PC-9 (cell line): ENCODE measurements around the gene SLC25A44. TPM values are rescaled to one million over a fixed set of nuclear protein-coding genes. Genes with fewer than 3 reads are reported as not detected.

Experiments used
- BruUV-seq: library from RNA; stranded (reverse); fragments of 400-500 nt; replicated peaks from 2 replicates; lab custom pipeline; 2021; lab: Mats Ljungman, UMichigan
- CTCF ChIA-PET: fragments of 300-600 bp; sonication (Branson Sonifier 250); formaldehyde crosslinking; loops from one replicate; lab custom pipeline; 2022; ENCODE audit warnings: antibody characterized with exemption; lab: Charles Lee
- POLR2A ChIA-PET: fragments of 300-600 bp; sonication (Branson Sonifier 250); formaldehyde crosslinking; loops from one replicate; lab custom pipeline; 2022; ENCODE audit warnings: antibody characterized with exemption; ENCODE audit not compliant: unreplicated experiment; lab: Charles Lee
- DNase-seq, 2 experiments: peaks; one replicate each; pipeline versions ENCODE4 v3.0.0 to v3.0.0-alpha.2; 2015 to 2022; ENCODE audit warnings: mixed read lengths in 1 of 2
- H2AFZ ChIP-seq: fragments of 200-600 bp; sonication (generic); 2 replicates; pipeline ENCODE4 v1.8.1; 2017; ENCODE audit warnings: antibody characterized with exemption
- H3F3A ChIP-seq: fragments of 200-600 bp; sonication (generic); 2 replicates; pipeline ENCODE4 v1.8.1; 2017; ENCODE audit warnings: antibody characterized with exemption, mild to moderate bottlenecking, low read depth; ENCODE audit not compliant: insufficient read depth
- H3K27ac ChIP-seq: fragments of 200-600 bp; sonication (generic); 2 replicates; pipeline ENCODE4 v1.6.1; 2016; ENCODE audit warnings: mixed run types
- H3K27me3 ChIP-seq: fragments of 200-600 bp; sonication (generic); 2 replicates; pipeline ENCODE4 v1.6.1; 2016; ENCODE audit warnings: low read depth, mixed run types; ENCODE audit not compliant: insufficient read depth
- H3K36me3 ChIP-seq: fragments of 200-600 bp; sonication (generic); 2 replicates; pipeline ENCODE4 v1.6.1; 2016; ENCODE audit warnings: low read depth, mixed run types
- H3K4me1 ChIP-seq: fragments of 200-600 bp; sonication (generic); replicated peaks from 2 replicates; pipeline ENCODE4 v1.6.1; 2016; ENCODE audit warnings: mixed run types; ENCODE audit not compliant: insufficient read depth
- H3K4me2 ChIP-seq: fragments of 200-600 bp; sonication (generic); 2 replicates; pipeline ENCODE4 v1.6.1; 2017; ENCODE audit warnings: mixed run types
- H3K4me3 ChIP-seq: fragments of 200-600 bp; sonication (generic); 2 replicates; pipeline ENCODE4 v1.6.1; 2016; ENCODE audit warnings: mixed run types
- H3K79me2 ChIP-seq: fragments of 200-600 bp; sonication (generic); 2 replicates; pipeline ENCODE4 v1.6.1; 2017; ENCODE audit warnings: low read depth, mixed run types
- H3K9me2 ChIP-seq: fragments of 200-600 bp; sonication (generic); 2 replicates; pipeline ENCODE4 v1.8.1; 2017; ENCODE audit warnings: mild to moderate bottlenecking; ENCODE audit not compliant: insufficient read depth
- H3K9me3 ChIP-seq: fragments of 200-600 bp; sonication (generic); 2 replicates; pipeline ENCODE4 v1.8.1; 2016; ENCODE audit warnings: low read depth; ENCODE audit not compliant: insufficient read depth
- H4K20me1 ChIP-seq: fragments of 200-600 bp; sonication (generic); 2 replicates; pipeline ENCODE4 v1.8.1; 2017; ENCODE audit not compliant: insufficient read depth
- CTCF ChIP-seq: fragments of 200-600 bp; sonication (generic); conservative IDR thresholded peaks from 2 replicates; pipeline ENCODE4 v1.6.1; 2017; ENCODE audit warnings: mixed run types, antibody characterized with exemption, mild to moderate bottlenecking, moderate library complexity
- EZH2 ChIP-seq: fragments of 200-600 bp; sonication (generic); IDR thresholded peaks from 2 replicates; pipeline ENCODE4 v1.8.0; 2017; ENCODE audit warnings: antibody characterized with exemption, low read depth
- intact Hi-C: fragments of 100-400 bp; cut with micrococcal nuclease; formaldehyde crosslinking; loops from one replicate; pipeline ENCODE4 v1.10.0; 2022; ENCODE audit not compliant: unreplicated experiment
- total RNA-seq: library from RNA; stranded (reverse); gene quantifications from 2 replicates; pipeline ENCODE4 v1.2.3, GENCODE V29; 2021

The SLC25A44 gene
- total RNA-seq, 1 experiment from 2014 or later = 20.2 TPM

GRCh38 chr1:156225677-156226014, 31.7 kb downstream of the SLC25A44 start:
- H3K4me2 ChIP-seq = no peak overlapping the region
- BruUV-seq = no TSS peak
- H3K4me1 ChIP-seq = 0 out of 2 replicates have a peak, but pooled peaks cover 5% of the 10 kb centered on the region
- H3K9me2 ChIP-seq = no peaks in the 10 kb centered on the region
- H3K27ac ChIP-seq = no peak overlapping the region
- CTCF ChIA-PET = interaction anchor here (1.0 to 1.8 kb wide), 3 partner anchors 72 to 111 kb away, joined by 4 to 32 read pairs (median 6); partner anchors contain the start of genes LMNA and SEMA4A
- no peak overlapping the region for H3K4me3 ChIP-seq
- POLR2A ChIA-PET = interaction anchor here (0.6 to 0.7 kb wide), 2 partner anchors 80 to 129 kb away, joined by 5 to 29 read pairs; no protein-coding TSS in a partner anchor
- no peak overlapping the region for H2AFZ ChIP-seq
- no peaks in the 10 kb centered on the region for H3K79me2 ChIP-seq
- H3K27me3 ChIP-seq = no peaks in the 10 kb centered on the region
- H3K36me3 ChIP-seq = 0 out of 2 replicates have a peak, but pooled peaks cover 8% of the 10 kb centered on the region
- intact Hi-C loops = loop anchor here (1.0 to 5.0 kb wide), 4 partner anchors 79 to 223 kb away; no protein-coding TSS in a partner anchor
- TF ChIP-seq CTCF = peak; percentile 21; the same call in 1 of the 2 replicates
- TF ChIP-seq EZH2 = no peak
- H3F3A ChIP-seq = peaks cover 11% of the 10 kb centered on the region
- no peak for DNase-seq
- no peaks in the 10 kb centered on the region; the same call in 1 of the 2 replicates for H4K20me1 ChIP-seq
- H3K9me3 ChIP-seq = no peaks in the 10 kb centered on the region

DNA sequence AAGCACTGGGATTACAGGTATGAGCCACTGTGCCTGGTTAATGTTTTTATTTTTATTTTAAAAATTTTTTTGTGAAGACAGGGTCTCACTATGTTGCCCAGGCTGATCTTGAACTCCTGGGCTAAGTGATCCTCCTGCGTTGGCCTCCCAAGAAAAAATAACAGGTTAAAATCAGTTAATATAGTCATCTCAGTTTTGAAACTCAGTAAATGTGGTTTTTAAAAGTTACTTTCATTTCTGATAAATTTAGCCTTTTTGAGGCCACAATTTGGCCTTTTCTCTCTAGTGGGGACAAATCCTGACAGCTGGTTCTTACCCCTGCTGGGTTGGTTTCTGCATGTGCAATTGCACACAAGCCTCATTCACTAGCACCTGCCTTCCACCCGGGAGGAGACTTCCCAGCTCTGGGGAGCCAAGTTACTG, 32.2 kb downstream of the SLC25A44 start:
- Histone ChIP-seq H4K20me1 (no peaks in the 10 kb centered on the region; the same call in 1 of the 2 replicates), H3K4me3 (no peak overlapping the region), H3K4me1 (0 out of 2 replicates have a peak, but pooled peaks cover 5% of the 10 kb centered on the region), H2AFZ (no peak overlapping the region), H3K4me2 (no peak overlapping the region), H3K9me3 (no peaks in the 10 kb centered on the region), H3K36me3 (0 out of 2 replicates have a peak, but pooled peaks cover 8% of the 10 kb centered on the region), H3K79me2 (no peaks in the 10 kb centered on the region), H3K9me2 (no peaks in the 10 kb centered on the region), H3F3A (peaks cover 11% of the 10 kb centered on the region), H3K27me3 (no peaks in the 10 kb centered on the region), H3K27ac (no peak overlapping the region)
- TF ChIP-seq EZH2 (no peak), CTCF (no peak)
- no peak for DNase-seq
- ChIA-PET POLR2A (no interaction called here), CTCF (interaction anchor here (1.1 to 1.8 kb wide), 2 partner anchors 73 to 80 kb away, joined by 4 to 32 read pairs; partner anchors contain the start of gene SEMA4A)
- intact Hi-C loops = loop anchor here (5.0 kb wide), 2 partner anchors 221 to 224 kb away; no protein-coding TSS in a partner anchor
- no TSS peak for BruUV-seq

DNA sequence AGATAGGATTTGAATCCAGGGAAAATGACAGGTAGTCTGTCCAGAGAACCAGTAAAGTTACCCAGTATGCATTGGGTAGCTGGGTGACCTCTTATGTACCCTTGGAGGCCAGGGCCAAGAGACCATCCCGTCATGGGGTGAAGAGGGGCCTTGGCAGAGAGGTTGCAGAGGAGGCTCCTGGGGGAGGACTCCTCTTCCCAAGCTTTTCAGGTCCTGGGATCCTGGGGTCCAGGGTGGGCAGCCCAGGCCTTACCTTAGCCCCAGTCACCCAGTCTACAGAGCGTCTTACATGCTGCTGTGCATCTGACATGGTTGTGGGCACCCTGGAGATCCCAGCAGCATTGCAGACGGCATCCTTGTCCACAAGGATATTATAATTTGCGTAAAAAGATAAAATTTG, 32.9 kb downstream of the SLC25A44 start:
- Histone ChIP-seq H3K27me3 (no peaks in the 10 kb centered on the region), H3K4me3 (no peak overlapping the region), H3K4me2 (no peak overlapping the region), H3K27ac (no peak overlapping the region), H3K4me1 (0 out of 2 replicates have a peak, but pooled peaks cover 5% of the 10 kb centered on the region), H3K36me3 (0 out of 2 replicates have a peak, but pooled peaks cover 8% of the 10 kb centered on the region), H3F3A (peaks cover 11% of the 10 kb centered on the region), H3K9me3 (no peaks in the 10 kb centered on the region), H4K20me1 (no peaks in the 10 kb centered on the region; the same call in 1 of the 2 replicates), H2AFZ (no peak overlapping the region), H3K79me2 (no peaks in the 10 kb centered on the region), H3K9me2 (no peaks in the 10 kb centered on the region)
- CTCF ChIA-PET = no interaction called here
- intact Hi-C loops = loop anchor here (5.0 kb wide), 2 partner anchors 221 to 224 kb away; no protein-coding TSS in a partner anchor
- POLR2A ChIA-PET = no interaction called here
- DNase-seq = no peak
- no TSS peak for BruUV-seq
- TF ChIP-seq CTCF (no peak), EZH2 (no peak)
